Kidney capillary endothelial cell (primary cell): ENCODE measurements around the gene SERTAD2.
A peak's percentile ranks its signal among the peaks of the same experiment; 100 is the strongest.

Experiments used
- DNase-seq: peaks from one replicate; pipeline ENCODE4 v3.0.0-alpha.2; 2018; ENCODE audit warnings: low spot score

SERTAD2 gene

DNA sequence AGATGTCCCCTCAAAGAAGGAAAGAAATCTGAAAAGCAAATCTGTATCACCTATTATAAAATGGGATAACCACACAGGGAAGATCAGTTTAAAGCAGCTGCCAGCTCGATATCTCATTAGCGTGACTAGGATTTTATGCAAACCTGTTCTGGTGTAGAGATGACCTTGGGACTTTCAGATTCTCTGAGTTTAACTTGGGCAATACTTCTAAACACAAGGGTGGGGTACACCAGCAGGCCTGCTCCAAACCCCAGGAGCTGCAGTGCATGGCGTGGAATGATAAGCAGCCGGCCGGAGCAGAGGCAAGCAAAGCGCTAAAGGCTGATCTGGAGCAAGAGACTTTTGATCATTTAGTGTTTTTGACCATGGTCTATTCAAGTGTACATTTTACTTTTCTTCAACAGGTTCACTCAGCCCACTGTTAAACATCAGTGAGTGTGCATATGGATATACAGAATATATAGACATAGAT lies 4.7 kb downstream of the SERTAD2 start:
- no peak for DNase-seq

DNA sequence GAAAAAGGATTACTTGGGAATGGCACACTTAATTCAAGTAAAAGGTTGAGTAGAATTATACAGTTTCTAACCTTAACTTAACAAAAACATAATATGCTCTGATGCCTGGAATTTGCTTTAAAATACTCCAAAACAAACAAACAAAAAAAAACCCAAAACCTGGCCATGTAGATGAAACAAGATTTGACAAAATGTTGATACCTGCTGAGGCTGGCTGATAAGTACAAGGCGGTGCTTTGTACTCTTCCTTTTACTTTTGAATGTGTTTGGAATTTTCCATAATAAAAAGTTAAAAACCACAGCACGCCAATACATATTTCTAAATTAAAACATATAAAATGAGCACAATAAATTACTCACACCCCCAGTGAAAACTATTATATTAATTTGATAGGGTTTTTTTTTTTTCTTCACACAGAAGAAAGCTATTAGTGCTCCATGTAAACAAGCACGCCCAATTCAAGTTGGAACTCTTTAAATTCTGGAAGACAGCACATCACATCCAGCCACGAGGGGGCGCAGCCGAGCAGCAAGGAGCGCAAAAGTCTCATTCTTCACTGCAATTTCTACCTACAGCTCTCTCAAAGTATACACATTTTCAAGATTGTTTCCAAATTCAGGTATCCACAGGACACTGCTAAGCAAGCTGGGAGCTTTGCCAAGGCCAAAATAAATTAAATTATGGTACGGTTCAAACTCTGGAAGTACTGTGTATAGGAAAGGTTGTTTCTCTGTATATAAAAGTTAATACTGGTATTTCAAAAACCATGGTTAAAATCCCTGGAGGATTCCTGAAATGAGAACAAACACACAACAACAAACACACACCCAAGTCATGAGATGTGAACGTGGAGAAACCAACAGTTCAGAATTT lies 7.5 kb downstream of the SERTAD2 start:
- peak; percentile 83 for DNase-seq

DNA sequence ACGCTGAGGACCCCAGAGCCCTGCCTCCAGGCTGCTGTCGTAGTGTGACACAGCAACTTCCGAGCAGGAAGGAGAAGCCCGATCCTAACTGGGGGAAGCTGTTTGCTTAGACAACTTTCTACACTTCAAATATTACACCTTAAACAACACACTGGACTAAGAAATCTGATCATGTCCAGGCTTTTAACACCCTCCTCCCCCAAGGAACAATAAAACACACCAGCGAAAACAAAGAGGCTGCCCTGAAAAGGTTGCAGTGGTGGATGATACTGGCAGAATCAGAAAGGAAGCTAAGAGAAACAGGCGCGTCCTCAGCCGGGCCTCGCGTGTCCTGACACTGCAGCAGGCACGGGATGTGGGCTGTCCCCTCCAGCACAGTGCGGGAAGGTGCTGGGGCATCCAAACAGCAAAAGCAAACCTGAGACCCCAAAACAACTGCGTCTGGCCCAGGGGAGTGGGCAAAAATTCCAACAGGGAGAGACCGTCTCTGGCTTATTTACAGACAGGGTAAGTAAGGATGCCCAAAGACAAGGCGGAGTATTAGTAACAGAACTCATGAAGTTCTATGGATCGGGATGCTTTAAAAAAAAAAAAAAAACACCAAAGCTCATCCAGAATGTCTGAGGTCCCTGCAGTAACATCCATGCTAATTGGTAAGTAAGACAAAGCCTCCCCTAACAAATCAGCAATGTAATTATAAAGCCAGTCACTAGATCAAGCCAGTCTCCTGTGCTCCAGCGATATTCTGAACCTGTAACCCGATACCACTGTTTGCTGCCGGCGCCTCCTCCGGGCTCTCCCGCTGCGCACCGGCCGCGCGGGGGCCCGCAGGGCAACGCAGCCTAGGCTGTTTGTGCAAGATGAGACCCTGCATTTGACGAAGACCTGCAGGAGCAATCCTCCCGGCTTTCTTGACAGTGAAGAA lies 9.0 kb downstream of the SERTAD2 start:
- DNase-seq: peak; percentile 75

DNA sequence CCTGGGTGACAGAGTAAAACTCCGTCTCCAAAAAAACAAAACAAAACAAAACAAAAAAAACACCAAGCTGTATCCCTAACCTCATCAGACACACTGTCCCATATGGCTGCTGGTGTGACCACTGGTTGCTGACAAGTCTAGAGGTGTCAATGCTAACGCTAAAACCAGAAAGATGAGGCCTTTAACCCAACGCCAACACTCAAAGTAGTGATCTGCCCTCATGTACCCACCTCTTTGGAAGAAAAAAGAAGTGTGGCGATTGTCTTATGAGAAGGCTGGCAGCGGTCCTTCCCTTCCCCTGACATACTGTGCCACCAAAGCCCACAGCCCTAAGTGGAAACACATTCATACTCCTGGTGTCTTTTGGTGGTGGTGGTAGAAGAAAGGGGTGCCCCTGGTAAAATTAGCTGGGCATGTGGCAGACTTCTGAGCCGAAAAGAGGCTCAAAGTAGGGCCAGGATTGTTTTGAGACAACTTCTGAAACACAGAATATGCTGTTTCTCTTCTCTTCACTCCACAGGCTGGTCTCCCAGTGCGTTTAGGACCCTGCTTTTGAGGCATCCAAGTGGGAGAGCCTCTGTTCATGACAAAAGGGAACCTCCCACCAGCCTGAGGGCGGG lies 9.8 kb downstream of the SERTAD2 start:
- DNase-seq: no peak

DNA sequence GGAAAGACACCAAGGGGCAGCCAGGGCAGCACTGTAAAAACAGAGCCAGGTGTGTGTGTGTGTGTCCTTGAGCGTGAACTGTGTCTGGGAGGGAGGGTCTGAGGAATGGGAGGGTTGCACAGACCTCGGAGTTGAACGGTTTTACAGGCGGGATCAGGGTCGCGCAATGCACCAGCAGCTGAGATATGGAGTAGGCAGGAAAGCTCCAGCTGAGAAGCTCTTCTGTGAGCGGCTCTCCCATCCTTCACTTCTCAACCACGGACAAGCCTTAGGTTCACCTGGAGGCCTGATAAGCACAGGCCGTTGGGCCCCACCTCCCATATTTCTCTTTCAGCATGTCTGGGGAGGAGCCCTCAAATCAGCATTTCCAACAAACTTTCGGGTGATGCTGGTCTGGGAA lies 12.1 kb downstream of the SERTAD2 start:
- no peak for DNase-seq

DNA sequence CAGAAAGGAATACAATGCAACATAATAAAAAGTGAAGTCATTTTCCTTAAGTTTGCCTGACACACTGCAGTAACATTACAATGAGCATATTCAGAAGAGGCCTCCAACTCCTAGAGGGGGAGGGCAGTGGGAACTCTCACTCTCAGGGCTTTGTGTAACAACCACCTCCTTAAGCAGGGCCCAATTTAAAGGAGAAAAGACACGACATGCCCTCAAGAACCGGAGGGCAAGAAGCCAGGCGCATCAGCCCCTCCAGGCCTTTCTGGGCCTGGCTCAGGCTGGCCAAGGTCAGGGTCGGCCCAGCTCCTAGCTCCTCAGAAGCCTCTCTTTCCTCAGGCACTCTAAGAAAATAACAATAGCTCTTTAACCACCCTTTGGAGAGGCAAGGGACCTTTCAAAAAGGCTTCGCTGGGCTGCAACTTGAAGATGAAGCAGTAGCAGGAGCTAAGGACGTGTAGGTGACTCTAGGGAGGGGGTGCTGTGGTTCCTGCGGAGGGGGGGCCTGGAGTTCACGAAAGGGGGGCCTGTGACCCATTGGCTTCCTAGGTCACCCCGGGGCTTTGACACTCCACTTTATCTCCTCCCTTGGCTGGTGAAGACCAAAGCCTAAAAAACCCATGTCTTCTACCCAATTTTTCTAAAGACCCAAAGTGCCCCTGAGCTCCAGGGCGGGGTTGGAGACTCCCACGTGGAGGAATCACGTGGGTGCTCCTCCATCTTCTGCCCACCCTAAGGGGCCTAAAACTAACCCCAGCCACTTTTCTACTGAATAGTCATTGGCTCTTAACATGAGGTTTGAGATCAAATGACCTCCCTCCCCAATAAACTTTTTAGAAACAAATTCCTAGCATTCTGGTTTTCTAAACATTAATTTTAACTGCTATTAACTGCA lies 13.3 kb downstream of the SERTAD2 start:
- no peak for DNase-seq

DNA sequence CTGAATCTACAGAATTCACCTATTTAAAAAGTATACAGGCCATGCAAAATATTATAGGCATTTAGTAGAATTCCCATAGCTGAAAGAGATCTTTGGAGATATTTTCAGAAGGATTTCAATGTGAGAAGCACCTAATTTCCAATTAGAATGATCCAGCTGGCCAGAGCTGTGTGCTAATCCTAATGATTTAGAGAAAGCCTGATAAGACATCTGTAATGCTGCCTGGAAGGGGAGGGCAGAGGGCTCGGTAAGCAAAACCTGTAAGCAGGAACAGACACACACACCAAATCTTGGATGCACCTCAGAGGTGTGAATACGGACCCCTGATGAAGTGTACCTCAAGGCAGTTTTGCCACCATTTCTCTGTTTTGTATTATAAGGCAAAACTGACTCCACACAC lies 14.0 kb downstream of the SERTAD2 start:
- no peak for DNase-seq

DNA sequence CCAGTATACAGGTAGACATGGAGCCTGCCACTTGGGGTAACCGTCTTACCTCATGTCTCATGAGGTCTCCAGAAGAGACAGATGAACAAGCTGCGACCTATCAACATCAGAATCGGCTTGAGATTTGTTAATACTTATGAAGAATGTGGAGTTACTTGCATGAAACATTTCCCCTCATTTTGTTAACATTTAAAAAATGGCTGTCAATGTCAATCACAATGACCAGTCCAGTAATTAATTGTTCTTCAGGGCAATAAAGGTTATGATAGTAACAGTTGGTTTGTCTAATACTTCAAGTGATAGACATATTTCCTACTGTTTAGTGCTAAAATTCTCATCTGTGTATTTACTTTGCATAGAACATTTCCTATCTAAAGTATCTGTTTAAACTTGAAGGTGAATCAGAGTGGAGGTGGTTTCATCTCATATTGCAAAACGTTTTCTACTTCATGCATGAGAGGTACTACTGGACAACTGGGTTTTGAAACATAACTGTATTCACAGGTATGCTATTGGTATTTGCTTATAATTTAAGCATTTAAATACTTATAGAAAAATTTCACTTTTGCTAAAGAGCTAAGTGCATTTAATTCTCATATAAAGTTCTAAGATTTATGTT lies 15.1 kb downstream of the SERTAD2 start:
- no peak for DNase-seq

DNA sequence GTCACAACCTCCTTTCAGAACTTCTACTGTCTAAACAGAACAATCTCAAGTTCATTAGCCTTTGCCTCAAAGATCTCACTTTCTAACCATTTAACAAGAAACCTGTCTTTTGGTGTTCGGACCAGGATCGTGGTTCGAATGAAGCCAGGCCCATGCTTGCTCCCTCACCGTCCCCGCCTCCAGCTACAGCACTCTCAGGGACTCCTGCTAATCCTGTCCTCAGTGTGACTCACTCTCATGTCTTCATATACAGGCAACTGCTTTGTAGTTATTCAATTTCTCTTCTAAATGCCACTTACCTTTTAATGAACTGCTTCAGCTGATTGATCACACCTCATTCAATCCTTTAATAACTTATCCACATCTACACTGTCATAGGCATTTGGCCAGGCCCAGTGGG lies 15.8 kb downstream of the SERTAD2 start:
- no peak for DNase-seq

DNA sequence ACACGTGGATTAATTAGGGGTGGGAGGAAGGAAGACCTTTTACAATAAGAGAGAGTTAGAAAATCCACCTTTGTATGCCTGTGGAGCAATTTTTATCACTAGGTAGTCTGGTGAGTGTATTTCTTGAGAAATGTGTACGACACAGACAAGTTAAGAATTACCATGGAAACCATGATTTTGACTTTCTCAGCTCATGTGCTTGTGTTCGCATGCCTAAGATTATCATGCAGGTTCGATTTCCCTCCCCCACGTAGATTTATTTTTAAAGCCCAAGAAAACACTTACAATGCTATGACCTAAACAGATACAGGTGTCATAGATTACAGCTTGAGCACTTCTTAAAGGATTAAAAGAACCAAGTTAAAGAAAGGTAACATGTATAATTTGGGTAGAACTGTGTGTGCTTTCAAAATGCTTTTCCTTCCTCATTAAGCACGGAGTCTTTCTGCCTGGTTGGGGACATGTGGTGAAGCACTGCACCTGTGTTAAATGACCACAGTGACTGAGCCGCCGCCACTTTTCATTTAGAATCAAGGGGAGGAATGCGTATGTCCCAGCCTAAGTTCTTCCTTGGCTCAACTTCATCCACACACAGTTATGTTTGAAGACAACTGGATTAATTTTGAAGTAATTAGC lies 16.6 kb downstream of the SERTAD2 start:
- no peak for DNase-seq

DNA sequence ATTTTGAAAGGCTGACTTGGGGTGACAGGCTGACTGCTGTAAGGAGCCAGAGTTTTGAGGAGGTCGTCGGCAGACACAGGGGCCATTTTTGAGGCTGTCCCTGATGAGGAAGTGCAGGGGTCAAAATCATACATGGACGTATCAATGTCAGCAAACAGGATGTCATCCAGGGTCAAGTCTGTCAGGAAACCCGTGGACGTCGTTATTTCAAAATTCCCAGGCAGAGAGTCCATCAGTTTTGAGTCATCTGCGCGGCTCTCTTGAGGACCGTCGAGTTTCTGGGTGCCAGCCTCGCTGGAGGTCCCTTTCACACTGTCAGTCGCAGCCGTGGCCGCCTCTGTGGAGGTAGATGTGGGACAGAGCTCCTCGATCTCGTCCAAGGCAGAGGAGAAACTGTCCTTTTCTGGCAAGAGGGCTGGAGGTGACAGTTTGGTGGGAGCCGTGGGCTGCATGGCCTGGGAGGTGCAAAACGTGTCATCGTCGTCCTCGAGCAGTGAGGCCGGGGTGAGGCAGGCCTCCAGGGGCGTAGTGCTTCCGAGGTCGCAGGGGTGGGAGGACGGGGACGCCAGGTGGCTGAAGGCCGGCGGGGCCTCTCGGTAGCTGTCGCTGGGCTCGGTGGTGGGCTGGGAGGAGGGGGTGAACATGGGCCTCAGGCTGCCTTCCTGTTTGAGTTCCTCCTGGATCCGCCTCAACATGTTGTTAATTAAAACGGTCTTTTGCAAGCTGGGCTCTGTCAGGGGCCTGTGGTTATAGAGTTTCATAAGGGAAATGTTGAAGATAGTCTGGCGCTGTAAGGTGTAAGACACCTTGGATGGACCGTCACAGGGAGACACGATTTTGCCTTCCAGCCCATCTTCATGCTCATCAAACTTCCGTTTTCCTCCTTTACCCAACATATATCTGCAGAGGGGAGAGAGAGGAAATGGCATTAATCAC lies 17.5 kb downstream of the SERTAD2 start:
- DNase-seq: peak; percentile 17

DNA sequence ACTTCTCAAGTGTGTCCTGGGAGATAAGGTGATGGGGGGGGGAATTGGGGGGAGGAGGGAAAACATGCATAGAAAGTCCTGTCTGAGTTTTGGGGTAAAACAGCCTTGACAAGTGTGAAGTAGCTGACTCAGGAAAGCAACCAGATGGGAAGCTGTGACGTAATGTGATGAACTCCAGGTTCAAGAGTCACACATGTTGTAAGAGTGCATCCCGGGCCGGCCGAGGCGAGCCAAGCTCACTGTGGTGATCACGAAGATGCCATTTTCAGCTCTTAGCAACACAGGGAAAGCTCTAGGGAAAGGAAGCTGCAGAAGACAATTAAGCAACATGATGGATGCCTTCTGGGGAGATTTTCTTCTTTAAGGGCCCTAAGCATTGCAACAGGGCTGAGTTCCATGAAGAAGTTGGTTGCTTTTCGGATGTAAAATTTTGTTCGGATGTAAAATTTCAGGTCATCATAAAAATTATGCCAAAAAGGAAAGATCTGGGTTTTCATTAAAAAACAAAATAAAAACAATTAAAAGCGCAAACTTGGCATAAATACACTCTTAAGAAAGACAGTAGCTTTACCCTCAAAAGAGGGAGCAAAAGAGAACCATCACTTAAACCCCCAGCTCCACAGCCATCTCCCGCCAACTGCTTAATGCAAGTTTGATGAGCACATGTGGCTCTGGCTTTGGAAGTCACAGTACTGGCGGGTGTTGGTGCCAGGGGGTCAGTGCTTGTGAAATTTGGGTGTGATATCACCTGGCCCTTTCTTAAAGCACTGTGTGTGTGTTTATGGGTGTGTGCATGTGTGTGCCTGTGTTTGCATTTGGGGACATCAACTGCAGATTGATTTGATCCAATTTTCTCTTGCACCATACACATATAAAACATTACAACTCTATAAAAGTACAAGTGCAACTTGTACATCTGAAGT lies 19.1 kb downstream of the SERTAD2 start:
- no peak for DNase-seq

DNA sequence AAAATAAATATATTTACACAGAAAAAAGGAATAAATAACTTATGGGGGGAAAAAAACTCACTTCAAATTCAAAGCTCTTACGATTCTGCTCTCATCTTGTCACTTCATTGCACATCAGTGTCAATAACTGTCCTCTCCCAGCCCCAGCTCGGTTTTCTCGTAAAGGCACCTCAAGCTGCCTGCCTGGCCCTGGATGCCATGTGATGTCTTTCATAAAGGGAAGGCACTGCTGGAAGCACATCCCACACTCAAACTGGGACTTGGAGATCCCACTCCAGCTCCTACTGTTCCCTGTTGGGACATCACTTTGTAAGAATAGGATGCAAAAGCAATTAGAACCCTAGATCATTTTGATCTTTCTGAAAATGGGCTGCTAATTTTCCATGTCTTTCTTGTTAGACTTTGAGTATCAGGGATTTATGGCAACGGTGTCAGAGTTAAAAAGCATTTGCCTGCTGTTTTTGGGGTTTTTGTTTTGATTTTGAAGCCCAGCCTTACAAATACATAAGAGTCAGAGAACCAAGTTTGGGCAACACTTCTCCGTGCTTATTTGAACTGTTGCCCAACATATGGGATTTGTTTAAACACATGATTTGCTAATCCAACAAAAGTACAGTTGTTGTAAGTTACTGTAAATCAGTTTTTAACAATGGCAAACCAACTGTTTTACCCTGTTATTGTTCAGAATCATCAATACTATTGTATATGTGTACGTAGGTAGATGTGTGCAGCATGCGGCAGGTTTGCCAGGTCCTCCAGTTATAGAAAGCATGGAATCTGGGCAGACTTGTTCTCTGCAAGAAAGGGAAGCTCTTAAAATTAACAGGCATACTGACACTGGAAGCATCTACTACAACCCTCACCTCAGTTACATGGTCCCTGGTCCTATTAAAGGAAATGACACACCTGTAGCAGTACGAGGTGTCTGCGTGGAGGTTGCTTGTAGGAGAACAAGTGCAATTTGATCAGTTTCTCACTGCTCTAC lies 20.6 kb downstream of the SERTAD2 start:
- no peak for DNase-seq

DNA sequence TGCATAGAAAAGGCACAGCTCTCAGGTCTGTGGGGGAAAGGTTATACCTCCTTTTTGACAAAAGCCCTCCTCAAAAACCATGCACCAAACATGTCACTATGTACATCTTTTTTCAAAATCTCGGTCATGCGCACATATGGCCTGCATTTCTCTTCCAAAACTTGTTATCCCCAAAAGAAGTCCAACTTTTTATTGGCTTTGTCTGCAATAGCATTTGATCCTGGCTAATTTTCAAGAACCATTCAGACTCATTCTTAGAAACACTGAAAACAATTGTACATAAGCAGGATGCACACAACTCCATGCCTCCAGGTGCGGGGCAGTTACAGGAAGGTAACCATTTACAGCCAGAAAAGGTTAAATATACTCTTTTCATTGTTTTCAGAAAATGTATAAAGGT lies 21.9 kb downstream of the SERTAD2 start:
- no peak for DNase-seq

DNA sequence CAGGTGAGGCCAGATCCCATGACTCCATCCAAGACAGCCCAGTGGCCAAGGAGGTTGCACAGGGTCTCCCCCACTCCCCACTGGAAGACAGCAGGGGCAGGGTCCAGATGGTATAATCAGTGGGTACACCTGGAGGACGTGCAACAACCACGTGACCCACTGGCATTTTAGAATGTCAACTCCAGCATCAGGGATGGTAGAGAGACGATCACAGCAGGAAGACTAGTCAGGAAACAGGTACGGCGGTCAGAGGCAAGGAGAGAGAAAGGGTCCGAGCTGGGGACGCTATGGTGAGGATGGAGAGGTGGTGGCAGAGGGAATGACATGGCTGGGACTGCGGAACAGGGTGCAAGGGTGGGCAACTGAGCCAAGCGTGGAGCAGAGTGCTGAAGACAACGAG lies 23.0 kb downstream of the SERTAD2 start:
- no peak for DNase-seq

DNA sequence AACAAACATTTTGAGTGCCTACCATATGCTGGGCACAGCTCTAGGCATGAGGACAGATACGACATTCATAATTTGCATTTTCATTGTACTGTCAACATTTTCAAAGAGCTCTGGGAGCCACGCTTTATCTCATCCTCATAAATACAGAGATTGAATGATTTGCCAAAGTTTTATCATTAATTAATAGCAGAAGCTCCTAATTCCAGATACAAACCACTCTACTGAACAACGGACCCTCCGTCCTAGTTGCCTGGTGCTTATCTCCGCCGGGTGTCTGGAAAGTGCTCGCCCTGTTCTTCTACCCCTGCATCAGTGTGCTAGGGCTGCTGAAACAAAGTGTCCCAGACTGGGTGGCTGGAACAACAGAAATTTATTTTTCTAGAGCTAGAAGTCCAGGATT lies 23.8 kb downstream of the SERTAD2 start:
- no peak for DNase-seq

DNA sequence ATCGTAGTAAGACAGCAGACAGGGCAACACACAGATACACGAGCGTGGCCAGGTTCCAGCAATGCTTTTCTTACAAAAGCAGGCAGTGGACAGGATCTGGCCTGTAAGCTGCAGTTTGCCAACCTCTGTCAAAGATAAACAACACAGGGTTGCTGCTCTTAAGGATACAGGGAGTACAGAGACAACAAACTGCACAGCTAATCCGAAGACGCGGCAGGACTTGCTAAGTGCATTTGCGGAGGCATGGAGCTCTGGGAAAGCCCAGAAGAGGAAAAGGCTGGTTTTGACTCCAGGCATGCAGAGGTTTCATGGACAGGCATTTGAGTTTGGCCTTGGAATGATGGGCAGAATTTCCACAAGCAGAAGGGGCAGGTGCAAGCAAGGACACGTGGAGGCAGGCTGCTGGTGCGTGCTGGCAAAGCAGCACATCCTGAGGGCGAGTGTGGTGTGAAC lies 24.4 kb downstream of the SERTAD2 start:
- DNase-seq: no peak
